Measurements from ENCODE around the gene FBL.
A peak's percentile ranks its signal among the peaks of the same experiment; 100 is the strongest.

FBL gene

GRCh38 chr19:39840492-39840891, 5.7 kb downstream of the FBL start:
- no peak for TF ChIP-seq CTCF (IDR thresholded peaks at IDR 0.05; ENCODE audit: insufficient read depth, low read depth, low read length, missing control alignments)
- no peak for DNase-seq (ENCODE audit: low read depth)
- H3K4me3 ChIP-seq (ENCODE audit: low read length): no peak overlapping the region

GRCh38 chr19:39839678-39840327, 6.4 kb downstream of the FBL start:
- H3K4me3 ChIP-seq (ENCODE audit: low read length): no peak overlapping the region
- no peak for TF ChIP-seq CTCF (IDR thresholded peaks at IDR 0.05; ENCODE audit: insufficient read depth, low read depth, low read length, missing control alignments)
- no peak for DNase-seq (ENCODE audit: low read depth)

- H3K4me3 ChIP-seq (ENCODE audit: low read length): no peak overlapping the region
- no peak for DNase-seq (ENCODE audit: low read depth)
- no peak for TF ChIP-seq CTCF (IDR thresholded peaks at IDR 0.05; ENCODE audit: insufficient read depth, low read depth, low read length, missing control alignments)
These were observed 7.6 kb downstream of the FBL start for GRCh38 chr19:39838569-39838968.

- TF ChIP-seq CTCF (IDR thresholded peaks at IDR 0.05; ENCODE audit: insufficient read depth, low read depth, low read length, missing control alignments): no peak
- H3K4me3 ChIP-seq (ENCODE audit: low read length): no peak overlapping the region
These were observed 8.2 kb downstream of the FBL start for GRCh38 chr19:39837978-39838377.

GRCh38 chr19:39834287-39834841, 11.8 kb downstream of the FBL start:
- peak overlapping the region; percentile 85 for H3K4me3 ChIP-seq (ENCODE audit: low read length)
- no peak for DNase-seq (ENCODE audit: low read depth)
- no peak for TF ChIP-seq CTCF (IDR thresholded peaks at IDR 0.05; ENCODE audit: insufficient read depth, low read depth, low read length, missing control alignments)

More at GRCh38 chr19:39837978-39838377, 8.2 kb downstream of the FBL start:
- DNase-seq (ENCODE audit: low read depth): no peak

- H3K4me3 ChIP-seq (ENCODE audit: low read length): peak within 1 kb of the TSS; percentile 85
- peak; percentile 98 for DNase-seq (ENCODE audit: low read depth)
- no peak for TF ChIP-seq CTCF (IDR thresholded peaks at IDR 0.05; ENCODE audit: insufficient read depth, low read depth, low read length, missing control alignments)
These were observed 12.5 kb downstream of the FBL start, which contains the start of gene DYRK1B for GRCh38 chr19:39833464-39834286. TSS of gene DYRK1B (minus strand) at chr19:39834162. CDS start at chr19:39831867, 2,295 bp downstream.
